ENCODE data around the gene GRAMD1C. TPM values are rescaled to one million over a fixed set of nuclear protein-coding genes. Genes with fewer than 3 reads are reported as not detected.
A peak's percentile ranks its signal among the peaks of the same experiment; 100 is the strongest.

The GRAMD1C gene
- total RNA-seq, 2 experiments from 2014 or later: 4.1 to 6.4 TPM

GRCh38 chr3:113981803-113982202, 143.2 kb downstream of the GRAMD1C start:
- BruUV-seq (replicated peaks): no TSS peak
- ChIA-PET CTCF (ENCODE audit: unreplicated experiment) (interaction anchor here (1.0 kb wide), 2 partner anchors 23 to 74 kb away, joined by 3 read pairs; partner anchors contain the start of gene CCDC191), POLR2A (interaction anchor here (0.6 to 3.6 kb wide), 7 partner anchors 10 to 387 kb away, joined by 3 to 30 read pairs (median 5); no protein-coding TSS in a partner anchor)
- H3K4me1 ChIP-seq (ENCODE audit: insufficient read depth, low read length, poor library complexity, severe bottlenecking): peaks cover 25% of the 10 kb centered on the region
- H2AFZ ChIP-seq (ENCODE audit: low read length): no peak overlapping the region
- peak; percentile 28 for DNase-seq (ENCODE audit: low spot score)
- no peak for TF ChIP-seq EZH2phosphoT487 (IDR thresholded peaks at IDR 0.05; ENCODE audit: borderline replicate concordance, low read depth, low read length)
- no peak for TF ChIP-seq CTCF (conservative IDR thresholded peaks at IDR 0.05; ENCODE audit: low read length)
- H3K79me2 ChIP-seq (ENCODE audit: insufficient read depth, low read depth, low read length): no peaks in the 10 kb centered on the region
- no peaks in the 10 kb centered on the region for H3K9me2 ChIP-seq (ENCODE audit: insufficient read depth, low read length)
- peaks cover 5% of the 10 kb centered on the region; the same call in 1 of the 2 replicates for H3K36me3 ChIP-seq (ENCODE audit: insufficient read depth, low read length)
- H4K20me1 ChIP-seq (ENCODE audit: insufficient read depth, low read length): no peaks in the 10 kb centered on the region
- intact Hi-C loops (cut with micrococcal nuclease; ENCODE audit: unreplicated experiment): no loop called here
- H3K4me3 ChIP-seq (ENCODE audit: low read depth, low read length, poor library complexity, severe bottlenecking): no peak overlapping the region
- peaks cover 3% of the 10 kb centered on the region; the same call in 1 of the 2 replicates for H3K9me3 ChIP-seq (ENCODE audit: low read length)
- H3K27ac ChIP-seq (ENCODE audit: low read depth, low read length, poor library complexity, severe bottlenecking): no peak overlapping the region
- H3K4me2 ChIP-seq (ENCODE audit: low read length): no peak overlapping the region

DNA sequence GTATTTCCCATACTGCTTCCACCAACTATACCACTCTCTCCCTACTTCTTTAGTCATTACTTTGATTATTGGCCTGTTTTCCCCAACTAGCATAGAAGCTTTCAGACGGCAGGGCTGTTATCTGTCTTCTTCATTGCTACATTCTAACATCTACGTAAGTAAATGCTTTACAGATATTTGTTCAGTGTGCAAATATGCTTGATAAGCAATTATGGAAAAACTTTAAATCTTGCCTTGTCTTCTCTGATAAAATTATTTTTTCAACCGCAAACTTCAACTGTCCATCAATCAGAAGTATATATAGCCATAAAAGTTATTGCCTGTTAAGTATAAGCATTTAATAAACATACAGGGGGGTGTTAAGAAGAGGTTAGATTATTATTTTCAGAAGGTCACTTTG, 145.0 kb downstream of the GRAMD1C start:
- Histone ChIP-seq H3K27ac (ENCODE audit: low read depth, low read length, poor library complexity, severe bottlenecking) (no peak overlapping the region), H3K9me2 (ENCODE audit: insufficient read depth, low read length) (no peaks in the 10 kb centered on the region), H3K4me1 (ENCODE audit: insufficient read depth, low read length, poor library complexity, severe bottlenecking) (peaks cover 25% of the 10 kb centered on the region), H3K79me2 (ENCODE audit: insufficient read depth, low read depth, low read length) (no peaks in the 10 kb centered on the region), H3K4me3 (ENCODE audit: low read depth, low read length, poor library complexity, severe bottlenecking) (no peak overlapping the region), H2AFZ (ENCODE audit: low read length) (no peak overlapping the region), H3K4me2 (ENCODE audit: low read length) (no peak overlapping the region), H3K36me3 (ENCODE audit: insufficient read depth, low read length) (peaks cover 5% of the 10 kb centered on the region; the same call in 1 of the 2 replicates), H4K20me1 (ENCODE audit: insufficient read depth, low read length) (no peaks in the 10 kb centered on the region), H3K9me3 (ENCODE audit: low read length) (peaks cover 3% of the 10 kb centered on the region; the same call in 1 of the 2 replicates)
- TF ChIP-seq CTCF (conservative IDR thresholded peaks at IDR 0.05; ENCODE audit: low read length): no peak
- no peak for TF ChIP-seq EZH2phosphoT487 (IDR thresholded peaks at IDR 0.05; ENCODE audit: borderline replicate concordance, low read depth, low read length)
- DNase-seq (ENCODE audit: low spot score): no peak
- CTCF ChIA-PET (ENCODE audit: unreplicated experiment): no interaction called here
- BruUV-seq (replicated peaks): no TSS peak
- POLR2A ChIA-PET: interaction anchor here (0.5 to 3.6 kb wide), 4 partner anchors 14 to 177 kb away, joined by 3 to 30 read pairs (median 4); no protein-coding TSS in a partner anchor
- intact Hi-C loops (cut with micrococcal nuclease; ENCODE audit: unreplicated experiment): no loop called here

DNA sequence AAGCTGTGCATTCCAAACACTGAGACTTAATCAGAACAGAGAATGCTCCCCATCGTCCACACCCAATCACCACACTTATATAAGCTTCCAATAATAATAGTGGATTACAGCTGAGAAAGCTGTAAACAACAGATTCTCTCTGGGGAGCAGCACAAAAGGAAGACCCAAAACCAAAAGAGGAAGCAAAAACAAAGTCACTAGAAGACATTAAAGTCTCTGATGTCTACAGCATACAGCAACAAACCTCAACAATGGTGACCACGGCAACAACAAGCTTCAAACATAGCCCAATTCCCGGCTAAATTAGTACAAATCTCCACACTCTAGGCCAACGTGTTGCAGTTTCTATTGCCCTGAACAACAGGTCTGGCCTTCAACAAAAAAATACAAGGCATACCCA, 147.0 kb downstream of the GRAMD1C start:
- H3K79me2 ChIP-seq (ENCODE audit: insufficient read depth, low read depth, low read length): no peaks in the 10 kb centered on the region

More for the DNA sequence above, 147.0 kb downstream of the GRAMD1C start:
- H3K27ac ChIP-seq (ENCODE audit: low read depth, low read length, poor library complexity, severe bottlenecking): peak overlapping the region; percentile 30
- CTCF ChIA-PET (ENCODE audit: unreplicated experiment): no interaction called here
- peak overlapping the region; percentile 6 for H3K4me3 ChIP-seq (ENCODE audit: low read depth, low read length, poor library complexity, severe bottlenecking)
- DNase-seq (ENCODE audit: low spot score): peak; percentile 69
- peaks cover 3% of the 10 kb centered on the region; the same call in 1 of the 2 replicates for H3K9me3 ChIP-seq (ENCODE audit: low read length)
- no peak for TF ChIP-seq CTCF (conservative IDR thresholded peaks at IDR 0.05; ENCODE audit: low read length)
- no peak for TF ChIP-seq EZH2phosphoT487 (IDR thresholded peaks at IDR 0.05; ENCODE audit: borderline replicate concordance, low read depth, low read length)
- H3K36me3 ChIP-seq (ENCODE audit: insufficient read depth, low read length): no peaks in the 10 kb centered on the region; the same call in 1 of the 2 replicates
- no peaks in the 10 kb centered on the region for H3K9me2 ChIP-seq (ENCODE audit: insufficient read depth, low read length)
- BruUV-seq (replicated peaks): no TSS peak
- no peaks in the 10 kb centered on the region for H4K20me1 ChIP-seq (ENCODE audit: insufficient read depth, low read length)
- peak overlapping the region; percentile 78; the same call in 1 of the 2 replicates for H2AFZ ChIP-seq (ENCODE audit: low read length)
- POLR2A ChIA-PET: interaction anchor here (0.7 to 2.6 kb wide), 6 partner anchors 10 to 44 kb away, joined by 3 to 9 read pairs (median 4); no protein-coding TSS in a partner anchor
- intact Hi-C loops (cut with micrococcal nuclease; ENCODE audit: unreplicated experiment): no loop called here
- peaks cover 25% of the 10 kb centered on the region for H3K4me1 ChIP-seq (ENCODE audit: insufficient read depth, low read length, poor library complexity, severe bottlenecking)
- peak overlapping the region; percentile 57 for H3K4me2 ChIP-seq (ENCODE audit: low read length)

Measured in OCI-LY7 (cell line).